Osteocyte (in vitro differentiated cells): Measurements from ENCODE around the gene COMMD2. TPM values are rescaled to one million over a fixed set of nuclear protein-coding genes. Genes with fewer than 3 reads are reported as not detected.
A peak's percentile ranks its signal among the peaks of the same experiment; 100 is the strongest.

ENCODE experiments used
- DNase-seq: peaks from one replicate; pipeline ENCODE4 v3.0.0; 2021; ENCODE audit warnings: mixed read lengths; ENCODE audit not compliant: unreplicated experiment; ENCODE audit errors: extremely low spot score
- H3K27ac Mint-ChIP-seq: one replicate; pipeline ENCODE4 v1.8.0; 2021; ENCODE audit warnings: mild to moderate bottlenecking, mixed read lengths; ENCODE audit not compliant: unreplicated experiment
- H3K27me3 Mint-ChIP-seq: one replicate; pipeline ENCODE4 v1.8.0; 2021; ENCODE audit warnings: mixed read lengths; ENCODE audit not compliant: unreplicated experiment
- H3K36me3 Mint-ChIP-seq: one replicate; pipeline ENCODE4 v1.8.0; 2021; ENCODE audit warnings: mixed read lengths; ENCODE audit not compliant: unreplicated experiment
- H3K4me1 Mint-ChIP-seq: one replicate; pipeline ENCODE4 v1.8.0; 2021; ENCODE audit warnings: mixed read lengths; ENCODE audit not compliant: unreplicated experiment
- H3K4me3 Mint-ChIP-seq: one replicate; pipeline ENCODE4 v1.8.0; 2021; ENCODE audit warnings: mild to moderate bottlenecking, moderate library complexity, mixed read lengths; ENCODE audit not compliant: unreplicated experiment
- H3K9me3 Mint-ChIP-seq: one replicate; pipeline ENCODE4 v1.8.0; 2021; ENCODE audit warnings: mixed read lengths; ENCODE audit not compliant: unreplicated experiment
- long read RNA-seq: library from polyadenylated mRNA; unstranded; transcript quantifications from one replicate; pipeline ENCODE4 v2.0.0, GENCODE V29; 2021
- total RNA-seq: library from RNA; stranded (reverse); gene quantifications from 2 replicates; pipeline ENCODE4 v1.2.1, GENCODE V29; 2021
- TF ChIP-seq, protein P1 (sequence below): fragments of 200-600 bp; sonication (generic); IDR thresholded peaks from 2 replicates; pipeline ENCODE4 v1.5.0; 2021; ENCODE audit warnings: antibody characterized with exemption, mild to moderate bottlenecking, moderate library complexity

COMMD2 gene
- total RNA-seq = 49.7 and 53.5 TPM in 2 replicates
- long read RNA-seq, transcript COMMD2-207 (6 exons, 885 nt) = minor isoform, 9 of 191 reads
- long read RNA-seq, transcript COMMD2-203 (5 exons, 3,706 nt) = major isoform, 167 of 191 reads
- long read RNA-seq, partial matches to known transcripts = 2 of 191 reads
- long read RNA-seq, other reads (novel, unspliced or antisense) = 11 of 191 reads

DNA sequence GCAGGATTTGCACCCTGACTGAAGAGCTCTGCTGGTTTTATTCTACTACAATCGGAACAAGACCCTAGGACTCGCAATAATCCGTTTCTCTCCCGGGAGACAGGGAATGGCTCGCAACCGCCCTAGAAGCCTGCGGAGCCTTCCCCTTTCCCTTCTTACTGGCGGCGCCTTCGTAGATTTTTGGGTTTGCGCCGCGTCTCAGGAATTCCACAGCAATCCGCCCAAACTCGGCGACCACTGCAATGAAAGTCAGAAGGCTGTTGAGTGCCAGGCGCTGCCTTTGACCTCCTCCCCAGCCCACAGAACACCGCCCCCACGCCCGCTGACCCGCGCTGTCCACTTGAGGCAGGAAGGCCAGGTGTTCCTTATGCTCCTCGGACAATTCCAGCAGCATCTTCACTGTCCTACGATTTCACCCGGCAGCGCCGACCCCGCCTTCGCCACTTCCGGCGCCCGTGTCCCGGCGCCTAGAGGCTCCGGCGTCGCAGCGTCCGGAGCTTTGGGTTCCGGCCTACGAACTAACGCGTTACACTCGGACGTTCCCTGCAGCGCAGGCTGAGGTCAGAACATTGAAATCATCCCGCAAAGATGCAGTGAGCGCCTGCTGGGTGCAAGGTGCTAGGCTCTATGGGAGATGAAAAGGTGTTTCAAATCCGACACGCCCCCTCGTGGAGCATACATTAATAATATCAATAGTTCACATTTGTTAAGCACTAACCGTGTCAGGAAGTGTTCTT is at the start of gene COMMD2:
COMMD2 (minus strand) TSS at position 439 of the 737 bp plus-strand sequence; CDS start at position 394, 45 bp downstream.
- H3K27me3 Mint-ChIP-seq = peaks cover 22% of the 10 kb centered on the region

GRCh38 chr3:149801639-149802038 is 49.4 kb upstream of the COMMD2 start:
- no peaks in the 10 kb centered on the region for H3K9me3 Mint-ChIP-seq
- TF ChIP-seq, protein P1, sequence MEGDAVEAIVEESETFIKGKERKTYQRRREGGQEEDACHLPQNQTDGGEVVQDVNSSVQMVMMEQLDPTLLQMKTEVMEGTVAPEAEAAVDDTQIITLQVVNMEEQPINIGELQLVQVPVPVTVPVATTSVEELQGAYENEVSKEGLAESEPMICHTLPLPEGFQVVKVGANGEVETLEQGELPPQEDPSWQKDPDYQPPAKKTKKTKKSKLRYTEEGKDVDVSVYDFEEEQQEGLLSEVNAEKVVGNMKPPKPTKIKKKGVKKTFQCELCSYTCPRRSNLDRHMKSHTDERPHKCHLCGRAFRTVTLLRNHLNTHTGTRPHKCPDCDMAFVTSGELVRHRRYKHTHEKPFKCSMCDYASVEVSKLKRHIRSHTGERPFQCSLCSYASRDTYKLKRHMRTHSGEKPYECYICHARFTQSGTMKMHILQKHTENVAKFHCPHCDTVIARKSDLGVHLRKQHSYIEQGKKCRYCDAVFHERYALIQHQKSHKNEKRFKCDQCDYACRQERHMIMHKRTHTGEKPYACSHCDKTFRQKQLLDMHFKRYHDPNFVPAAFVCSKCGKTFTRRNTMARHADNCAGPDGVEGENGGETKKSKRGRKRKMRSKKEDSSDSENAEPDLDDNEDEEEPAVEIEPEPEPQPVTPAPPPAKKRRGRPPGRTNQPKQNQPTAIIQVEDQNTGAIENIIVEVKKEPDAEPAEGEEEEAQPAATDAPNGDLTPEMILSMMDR = no peak
- no peak for DNase-seq
- no peak overlapping the region for H3K27ac Mint-ChIP-seq
- H3K27me3 Mint-ChIP-seq = peaks cover 15% of the 10 kb centered on the region
- H3K36me3 Mint-ChIP-seq = no peaks in the 10 kb centered on the region
- no peak overlapping the region for H3K4me3 Mint-ChIP-seq
- H3K4me1 Mint-ChIP-seq = no peaks in the 10 kb centered on the region

More for the DNA sequence above, at the start of gene COMMD2:
- H3K4me1 Mint-ChIP-seq = peaks cover 19% of the 10 kb centered on the region
- no peaks in the 10 kb centered on the region for H3K9me3 Mint-ChIP-seq
- H3K36me3 Mint-ChIP-seq = peaks cover 22% of the 10 kb centered on the region
- DNase-seq = peak; percentile 87
- peak within 1 kb of the TSS; percentile 92 for H3K27ac Mint-ChIP-seq
- TF ChIP-seq, protein P1 = peak; percentile 60
- H3K4me3 Mint-ChIP-seq = peak within 1 kb of the TSS; percentile 93

DNA sequence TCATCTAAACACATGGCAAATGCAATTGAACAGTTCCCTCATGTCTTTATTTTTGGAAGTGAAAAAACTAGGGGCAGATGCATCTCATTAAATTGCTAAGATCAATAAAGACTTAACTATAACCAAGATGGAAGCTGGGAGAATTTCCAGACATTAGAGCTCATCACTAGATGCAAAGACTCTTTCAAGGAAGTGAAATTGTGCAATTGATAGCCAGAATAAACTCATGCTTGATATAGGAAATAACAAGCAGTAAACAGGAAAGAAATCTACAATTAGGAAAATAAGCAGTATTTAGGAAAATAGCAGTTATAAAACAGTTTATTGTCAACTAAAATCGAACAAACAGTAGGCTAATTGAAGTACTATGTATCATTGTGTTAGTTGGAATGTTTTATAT is 48.9 kb upstream of the COMMD2 start:
- no peaks in the 10 kb centered on the region for H3K9me3 Mint-ChIP-seq
- no peaks in the 10 kb centered on the region for H3K4me1 Mint-ChIP-seq
- peaks cover 11% of the 10 kb centered on the region for H3K27me3 Mint-ChIP-seq
- no peak overlapping the region for H3K4me3 Mint-ChIP-seq
- no peak for DNase-seq
- no peaks in the 10 kb centered on the region for H3K36me3 Mint-ChIP-seq
- TF ChIP-seq, protein P1 = no peak
- H3K27ac Mint-ChIP-seq = no peak overlapping the region

GRCh38 chr3:149800693-149801092 is 48.4 kb upstream of the COMMD2 start:
- no peak overlapping the region for H3K27ac Mint-ChIP-seq
- TF ChIP-seq, protein P1 = no peak
- no peak overlapping the region for H3K4me3 Mint-ChIP-seq
- no peak for DNase-seq
- no peaks in the 10 kb centered on the region for H3K4me1 Mint-ChIP-seq
- peaks cover 6% of the 10 kb centered on the region for H3K27me3 Mint-ChIP-seq
- H3K36me3 Mint-ChIP-seq = no peaks in the 10 kb centered on the region
- no peaks in the 10 kb centered on the region for H3K9me3 Mint-ChIP-seq

GRCh38 chr3:149796026-149796425 is 43.7 kb upstream of the COMMD2 start:
- Mint-ChIP-seq H3K36me3 (no peaks in the 10 kb centered on the region), H3K4me1 (peaks cover 3% of the 10 kb centered on the region), H3K9me3 (no peaks in the 10 kb centered on the region), H3K27me3 (peaks cover 2% of the 10 kb centered on the region), H3K27ac (no peak overlapping the region), H3K4me3 (no peak overlapping the region)
- TF ChIP-seq, protein P1 = no peak
- no peak for DNase-seq
